GM11168 (cell line): ENCODE results near the gene OR52D1.

Experiments
- in situ Hi-C: fragments of 300-500 bp; cut with MboI; formaldehyde crosslinking; loops from one replicate; pipeline ENCODE4 v1.12.0; 2022; ENCODE audit warnings: low sequenced_read_pairs; ENCODE audit not compliant: unreplicated experiment

OR52D1 gene

DNA sequence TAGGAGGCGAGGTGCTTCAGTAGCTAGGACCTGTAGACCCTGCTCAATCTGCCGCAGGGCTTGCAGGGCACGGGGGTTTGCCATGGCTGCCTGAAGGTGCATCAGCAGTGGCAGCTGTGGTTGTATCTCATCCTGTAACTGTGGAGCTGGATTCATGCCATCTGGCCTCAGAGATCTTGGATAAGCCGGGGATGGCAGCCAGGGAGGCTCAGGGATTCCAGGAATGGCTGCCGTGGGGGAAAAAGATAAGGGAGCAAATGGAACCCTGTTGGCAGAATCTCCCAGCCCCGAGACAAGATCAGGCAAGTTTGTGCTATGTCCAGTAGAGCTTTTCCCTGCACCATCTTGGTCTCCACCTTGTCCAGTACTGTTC is 19.4 kb downstream of the OR52D1 start:
- in situ Hi-C loops = no loop called here

DNA sequence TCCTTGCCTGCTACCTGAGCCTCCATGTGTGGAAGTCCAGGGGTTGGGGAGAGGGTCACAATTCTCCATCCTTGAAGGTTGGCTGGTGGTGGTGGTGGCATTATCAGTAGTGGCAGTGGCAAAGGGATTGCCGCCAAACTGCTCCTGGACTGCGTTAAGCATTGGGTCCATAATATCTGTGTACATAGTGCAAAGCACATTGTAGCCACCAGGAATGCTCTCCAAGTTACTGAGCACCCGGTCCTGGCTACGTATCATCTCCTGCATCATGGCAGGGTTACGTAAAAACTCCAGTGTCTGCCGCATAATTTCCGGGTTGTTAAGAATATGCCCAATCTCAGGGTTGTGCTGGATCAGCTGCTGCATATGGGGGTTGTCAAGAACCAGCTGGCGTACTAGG is 20.1 kb downstream of the OR52D1 start:
- in situ Hi-C loops = no loop called here

DNA sequence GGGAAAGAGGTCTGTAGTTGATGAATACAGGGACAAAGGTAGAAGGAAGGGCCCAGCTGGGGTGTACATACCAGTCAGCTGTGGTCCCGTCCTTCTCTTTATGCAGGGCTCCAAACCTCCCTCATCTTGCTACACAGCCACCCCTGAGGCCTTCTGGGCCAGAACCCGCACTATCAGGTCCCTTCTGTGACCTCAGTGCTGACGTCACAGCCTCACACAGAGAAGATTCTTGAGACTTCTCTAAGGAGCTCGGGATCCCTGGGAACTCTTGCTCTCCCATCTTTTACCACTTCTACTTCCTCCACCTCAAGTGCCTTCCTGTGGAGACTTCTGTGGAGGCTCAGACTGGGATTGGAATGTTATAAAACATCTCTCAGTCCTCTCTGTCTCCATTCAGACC is 21.3 kb downstream of the OR52D1 start, which contains the start of gene UBQLN3:
TSS of gene UBQLN3 (minus strand) at position 155 of the 400 bp plus-strand sequence. CDS start 399 bp downstream, outside the sequence.
- in situ Hi-C loops = no loop called here

DNA sequence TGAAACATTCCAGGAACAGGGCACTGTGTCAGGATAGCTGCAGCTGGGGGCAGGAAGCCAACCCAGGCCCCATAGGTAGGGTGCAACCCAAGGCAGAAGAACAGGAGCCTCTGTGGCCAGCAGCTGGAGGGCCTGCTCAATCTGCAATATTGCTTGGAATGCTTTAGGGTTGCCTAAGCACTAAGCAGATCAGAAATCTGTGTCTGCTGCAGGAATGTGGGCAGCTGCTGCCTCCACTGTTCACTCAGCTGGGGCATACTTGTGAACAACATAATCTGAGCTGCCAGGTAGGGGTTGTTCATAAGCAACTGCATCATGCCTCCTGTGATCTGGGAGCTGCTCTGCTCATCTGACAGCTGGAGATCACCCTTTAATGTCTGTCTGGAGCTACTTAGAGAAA is 26.4 kb downstream of the OR52D1 start:
- in situ Hi-C loops = no loop called here

DNA sequence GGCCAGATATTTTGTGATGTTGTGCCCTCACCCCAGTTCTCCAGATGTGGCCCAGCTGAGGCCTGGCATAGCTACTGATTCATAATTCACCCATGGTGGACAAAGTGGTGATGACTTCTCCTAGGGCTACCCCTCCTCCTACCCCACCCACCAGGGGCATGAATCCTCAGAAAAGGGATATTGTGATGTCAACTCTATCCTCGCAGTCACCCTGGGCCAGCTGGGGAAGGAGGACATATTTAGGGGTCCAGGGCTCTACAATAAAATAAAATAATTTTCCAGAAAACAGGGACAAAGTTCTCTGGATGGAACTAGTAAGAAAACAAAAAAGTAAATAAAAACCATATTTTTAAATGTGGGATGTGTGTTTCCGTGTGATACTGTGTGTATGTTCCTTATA is 28.1 kb downstream of the OR52D1 start, which contains the start of gene UBQLNL:
TSS of gene UBQLNL (minus strand) at position 101 of the 400 bp plus-strand sequence. CDS start 258 bp downstream, outside the sequence.
- in situ Hi-C loops = no loop called here

DNA sequence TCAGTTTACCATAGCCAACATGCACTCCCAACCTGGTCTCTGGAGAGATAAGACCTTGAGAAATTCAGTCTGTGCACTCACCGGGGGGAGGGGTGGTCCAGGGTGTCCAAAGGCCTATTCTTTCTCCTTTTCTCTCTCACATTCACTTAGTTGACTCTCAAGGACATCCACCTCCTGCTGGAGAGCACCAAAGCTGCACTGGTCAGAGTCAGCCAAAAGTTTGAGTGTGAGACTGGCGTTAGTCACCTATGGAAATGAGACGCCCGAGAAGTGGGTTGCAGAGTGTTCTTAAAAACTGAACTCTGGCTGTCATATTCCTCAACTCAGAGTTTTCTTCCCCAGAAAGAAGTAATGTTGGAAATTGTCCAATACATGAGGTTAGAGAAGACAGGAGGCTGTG is 33.1 kb downstream of the OR52D1 start:
- in situ Hi-C loops = no loop called here

DNA sequence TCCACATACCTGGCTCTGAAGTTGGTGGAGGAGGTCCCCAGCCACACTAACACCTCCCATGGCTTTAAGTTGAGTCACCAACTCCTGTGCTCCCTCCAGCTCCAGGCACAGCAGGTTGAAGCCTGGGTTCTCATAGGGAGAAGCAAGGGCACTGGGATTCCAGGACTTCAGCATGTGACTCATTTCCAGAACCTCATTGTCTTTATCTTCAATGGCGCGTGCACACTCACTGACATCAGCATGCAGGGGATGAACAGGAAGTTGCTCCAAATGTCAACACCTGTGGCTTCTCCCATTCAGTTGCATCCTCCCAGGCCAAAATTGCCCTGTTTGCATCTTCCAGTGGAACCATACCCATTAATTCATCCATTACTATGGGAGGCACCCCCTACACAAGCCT is 33.8 kb downstream of the OR52D1 start:
- in situ Hi-C loops = no loop called here

DNA sequence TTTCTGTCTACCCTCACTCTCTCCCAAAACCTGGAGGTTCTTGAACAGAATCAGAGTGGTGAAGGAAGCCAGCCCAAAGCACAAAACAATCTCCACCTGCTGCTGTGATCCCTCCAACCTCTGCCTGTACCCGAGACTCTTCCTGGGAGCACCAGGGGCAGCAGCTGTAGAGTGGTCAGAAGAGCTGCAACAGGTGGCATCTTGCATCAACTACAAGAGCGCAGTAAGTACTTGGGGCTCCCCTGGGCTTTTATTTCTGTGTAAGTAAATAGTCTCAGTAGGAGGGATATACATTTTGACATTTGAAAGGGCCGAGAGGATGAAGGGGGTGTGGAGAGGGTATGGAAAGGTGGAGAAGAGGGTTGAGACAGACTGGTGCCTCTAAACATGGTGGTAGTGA is 36.3 kb downstream of the OR52D1 start:
- in situ Hi-C loops = no loop called here

DNA sequence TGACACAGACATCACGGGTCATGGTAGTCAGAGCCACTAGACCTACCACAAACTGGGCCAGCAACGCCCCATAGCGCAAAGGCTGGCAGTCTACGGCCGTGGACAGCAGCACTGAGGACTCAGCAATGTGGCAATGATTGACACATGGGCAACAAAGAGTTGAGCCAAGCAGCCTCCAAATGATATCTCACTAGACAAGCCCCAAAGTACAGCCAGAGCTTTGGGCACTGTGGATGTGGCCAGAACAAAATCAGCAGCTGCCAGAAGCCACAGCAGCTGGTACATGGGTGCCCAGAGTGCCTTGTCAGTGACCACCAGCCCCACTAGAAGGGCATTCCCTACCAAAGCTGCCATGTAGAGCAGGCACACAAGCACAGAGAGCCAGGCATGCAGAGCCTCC is 39.2 kb downstream of the OR52D1 start:
- in situ Hi-C loops = no loop called here

DNA sequence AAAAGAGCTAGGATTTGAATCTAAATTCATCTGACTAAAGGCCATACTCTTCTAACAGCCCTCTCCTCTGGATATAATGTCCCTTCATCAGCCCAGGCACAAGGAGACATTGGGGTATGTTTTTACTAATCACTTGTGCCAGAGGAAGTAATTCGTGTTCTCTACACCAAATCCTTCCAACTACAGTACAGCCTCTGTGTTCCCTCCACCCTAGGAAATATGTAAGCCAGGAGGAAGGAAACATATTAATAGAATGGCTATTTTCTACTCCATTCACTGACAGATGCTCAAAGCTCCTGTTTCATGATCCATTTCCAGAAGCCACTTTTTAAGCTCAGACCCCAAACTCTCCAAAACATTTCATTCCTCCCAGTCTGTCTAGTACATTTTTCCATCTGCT is 40.0 kb downstream of the OR52D1 start:
- in situ Hi-C loops = no loop called here

DNA sequence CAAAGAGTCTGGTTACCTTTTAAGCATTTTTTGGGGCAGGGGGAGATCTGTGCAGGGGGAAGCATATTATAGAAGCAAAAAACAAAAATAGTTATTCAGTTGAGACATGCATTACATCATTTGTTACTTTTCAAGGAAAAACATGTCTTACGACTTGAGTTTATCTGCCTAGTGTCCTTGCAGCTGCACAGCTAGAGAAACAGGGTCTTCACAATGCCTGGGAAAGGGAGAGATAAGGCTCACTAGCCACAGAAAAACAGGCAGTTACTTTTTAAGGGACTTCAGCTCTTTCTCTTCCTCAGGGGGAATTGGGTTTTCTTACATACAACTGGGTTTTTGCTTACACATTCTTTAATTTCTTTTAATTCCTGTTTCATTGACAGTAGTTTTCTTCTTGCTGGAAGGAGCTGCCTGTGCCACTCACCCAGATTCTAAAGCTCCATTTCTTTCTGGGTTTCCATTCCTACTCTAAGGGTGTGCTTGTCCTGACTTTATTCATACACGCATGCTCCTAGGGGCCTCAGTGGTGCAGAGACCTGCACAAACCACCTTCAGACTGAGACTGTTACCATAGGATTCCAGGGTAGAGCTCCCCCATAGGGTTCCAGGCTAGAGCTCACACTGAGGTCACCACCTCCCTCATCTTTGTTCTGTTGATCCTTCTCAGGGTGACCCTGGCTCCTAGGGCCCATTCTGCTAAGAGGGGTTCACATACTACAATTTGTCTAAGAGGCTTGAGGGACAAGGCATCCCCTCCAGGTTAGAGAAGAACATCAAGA is 42.8 kb downstream of the OR52D1 start:
- in situ Hi-C loops = no loop called here

DNA sequence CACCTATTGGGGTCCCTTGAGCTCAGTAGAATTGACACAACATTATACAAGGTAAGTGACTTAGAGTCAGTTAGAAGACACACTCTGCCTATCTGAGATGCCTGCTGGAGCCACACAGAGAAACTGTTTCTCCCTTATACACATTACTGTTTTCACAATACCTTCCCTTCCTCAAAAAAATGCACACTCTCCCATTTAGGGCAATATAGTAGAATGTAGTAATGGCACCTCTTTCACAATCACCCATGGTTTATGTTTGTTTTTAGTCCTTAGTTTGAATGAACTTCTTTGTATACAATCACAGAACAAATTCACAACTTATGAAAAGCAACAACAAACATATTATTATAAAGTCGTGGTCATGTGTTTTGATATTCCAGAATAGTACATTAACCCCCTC is 45.6 kb downstream of the OR52D1 start:
- in situ Hi-C loops = no loop called here

DNA sequence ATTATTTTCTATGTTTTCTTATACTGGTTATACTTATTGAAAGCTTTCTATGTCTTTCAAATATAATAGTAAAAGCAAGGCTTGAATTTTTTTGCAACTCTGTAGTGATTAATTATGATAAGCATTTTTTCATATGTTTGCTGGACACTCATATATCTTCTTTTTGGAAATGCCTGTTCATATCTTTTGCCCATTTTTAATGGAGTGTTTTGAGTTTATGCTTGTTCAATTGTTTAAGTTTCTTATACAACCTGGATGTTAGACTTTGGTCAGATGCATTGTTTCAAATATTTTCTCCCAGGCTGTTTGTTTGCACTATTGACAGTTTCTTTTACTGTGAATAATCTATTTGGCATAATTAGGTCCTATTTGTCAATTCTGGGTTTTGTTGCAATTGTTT is 48.0 kb downstream of the OR52D1 start:
- in situ Hi-C loops = no loop called here
